Liver (tissue), 3 donors: ENCODE results near the gene LGALS7B.

Source experiments
- CTCF ChIP-seq: fragments of 150-350 bp; IDR thresholded peaks from 2 replicates; pipeline ENCODE4 v1.5.1; 2017; ENCODE audit warnings: improper control_type of control experiment, low read depth, low read length; ENCODE audit not compliant: missing input control
- EGR1 ChIP-seq, 2 donors: IDR thresholded peaks; 2 replicates each; pipeline ENCODE4 v1.6.1; 2016 to 2018; ENCODE audit warnings: antibody characterized with exemption in 2 of 2, low read depth in 2 of 2
- GABPA ChIP-seq, 2 donors: IDR thresholded peaks in 1 of 2; conservative IDR thresholded peaks in 1 of 2; 2 replicates each; pipeline ENCODE4 v1.6.1; 2016; ENCODE audit warnings: antibody characterized with exemption in 2 of 2, mild to moderate bottlenecking in 1 of 2, moderate library complexity in 1 of 2
- HNF4A ChIP-seq, 2 donors: conservative IDR thresholded peaks; 2 replicates each; pipeline ENCODE4 v1.6.1; 2016; ENCODE audit warnings: antibody characterized with exemption in 2 of 2, mild to moderate bottlenecking in 2 of 2
- JUND ChIP-seq, 2 donors: IDR thresholded peaks; 2 replicates each; pipeline ENCODE4 v1.6.1; 2016; ENCODE audit warnings: antibody characterized with exemption in 2 of 2
- RAD21 ChIP-seq, 2 donors: IDR thresholded peaks; 2 replicates each; pipeline ENCODE4 v1.6.1; 2016; ENCODE audit warnings: antibody characterized with exemption in 2 of 2, mild to moderate bottlenecking in 2 of 2
- RXRA ChIP-seq, 2 donors: IDR thresholded peaks; 2 replicates each; pipeline ENCODE4 v1.6.1; 2017 to 2018; ENCODE audit warnings: antibody characterized with exemption in 2 of 2, mild to moderate bottlenecking in 1 of 2
- SP1 ChIP-seq: IDR thresholded peaks from 2 replicates; pipeline ENCODE4 v1.6.1; 2018; ENCODE audit warnings: antibody characterized with exemption, mild to moderate bottlenecking
- TAF1 ChIP-seq: conservative IDR thresholded peaks from 2 replicates; pipeline ENCODE4 v1.6.1; 2016; ENCODE audit warnings: antibody characterized with exemption, mild to moderate bottlenecking
- YY1 ChIP-seq: IDR thresholded peaks from 2 replicates; pipeline ENCODE4 v1.6.1; 2016; ENCODE audit warnings: antibody characterized with exemption, mild to moderate bottlenecking
- TF ChIP-seq, protein P1 (sequence below): IDR thresholded peaks from 2 replicates; pipeline ENCODE4 v1.6.1; 2016; ENCODE audit warnings: antibody characterized with exemption
- TF ChIP-seq, protein P2 (sequence below): IDR thresholded peaks from 2 replicates; pipeline ENCODE4 v1.6.1; 2016; ENCODE audit warnings: antibody characterized with exemption, mild to moderate bottlenecking
- donor health status: healthy.
- donor health status: healthy.

DNA sequence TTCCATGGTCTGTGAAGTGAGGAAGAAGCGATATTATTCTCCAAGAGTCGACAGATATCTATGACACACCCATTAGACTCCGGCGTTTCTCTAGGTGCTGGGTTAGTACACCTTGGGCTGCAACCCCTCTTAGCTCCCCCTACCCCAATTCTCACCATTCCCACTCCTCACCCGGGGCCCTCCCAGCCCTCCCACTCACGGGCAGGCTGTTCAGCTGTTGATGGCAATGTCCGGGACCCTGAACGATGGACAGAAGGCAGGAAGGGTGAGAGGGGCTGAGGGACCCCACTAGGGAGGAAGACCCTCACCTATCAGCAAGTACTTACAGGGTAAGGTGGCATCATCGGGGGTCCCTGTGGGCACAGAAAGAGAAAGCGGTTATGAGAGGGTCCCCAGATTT is 14.5 kb downstream of the LGALS7B start:
- no peak for TF ChIP-seq RAD21 (IDR thresholded peaks at IDR 0.05)
- TF ChIP-seq YY1: no peak
- TF ChIP-seq CTCF: no peak
- no peak for TF ChIP-seq GABPA (IDR thresholded peaks at IDR 0.05 in 1 of 2, conservative IDR thresholded peaks at IDR 0.05 in 1 of 2)
- no peak for TF ChIP-seq SP1
- TF ChIP-seq JUND (IDR thresholded peaks at IDR 0.05): no peak
- no peak for TF ChIP-seq EGR1 (IDR thresholded peaks at IDR 0.05; ENCODE audit: low read depth in 2 of 2)
- TF ChIP-seq, protein P1, sequence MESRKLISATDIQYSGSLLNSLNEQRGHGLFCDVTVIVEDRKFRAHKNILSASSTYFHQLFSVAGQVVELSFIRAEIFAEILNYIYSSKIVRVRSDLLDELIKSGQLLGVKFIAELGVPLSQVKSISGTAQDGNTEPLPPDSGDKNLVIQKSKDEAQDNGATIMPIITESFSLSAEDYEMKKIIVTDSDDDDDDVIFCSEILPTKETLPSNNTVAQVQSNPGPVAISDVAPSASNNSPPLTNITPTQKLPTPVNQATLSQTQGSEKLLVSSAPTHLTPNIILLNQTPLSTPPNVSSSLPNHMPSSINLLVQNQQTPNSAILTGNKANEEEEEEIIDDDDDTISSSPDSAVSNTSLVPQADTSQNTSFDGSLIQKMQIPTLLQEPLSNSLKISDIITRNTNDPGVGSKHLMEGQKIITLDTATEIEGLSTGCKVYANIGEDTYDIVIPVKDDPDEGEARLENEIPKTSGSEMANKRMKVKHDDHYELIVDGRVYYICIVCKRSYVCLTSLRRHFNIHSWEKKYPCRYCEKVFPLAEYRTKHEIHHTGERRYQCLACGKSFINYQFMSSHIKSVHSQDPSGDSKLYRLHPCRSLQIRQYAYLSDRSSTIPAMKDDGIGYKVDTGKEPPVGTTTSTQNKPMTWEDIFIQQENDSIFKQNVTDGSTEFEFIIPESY: no peak
- no peak for TF ChIP-seq RXRA (IDR thresholded peaks at IDR 0.05)
- TF ChIP-seq, protein P2, sequence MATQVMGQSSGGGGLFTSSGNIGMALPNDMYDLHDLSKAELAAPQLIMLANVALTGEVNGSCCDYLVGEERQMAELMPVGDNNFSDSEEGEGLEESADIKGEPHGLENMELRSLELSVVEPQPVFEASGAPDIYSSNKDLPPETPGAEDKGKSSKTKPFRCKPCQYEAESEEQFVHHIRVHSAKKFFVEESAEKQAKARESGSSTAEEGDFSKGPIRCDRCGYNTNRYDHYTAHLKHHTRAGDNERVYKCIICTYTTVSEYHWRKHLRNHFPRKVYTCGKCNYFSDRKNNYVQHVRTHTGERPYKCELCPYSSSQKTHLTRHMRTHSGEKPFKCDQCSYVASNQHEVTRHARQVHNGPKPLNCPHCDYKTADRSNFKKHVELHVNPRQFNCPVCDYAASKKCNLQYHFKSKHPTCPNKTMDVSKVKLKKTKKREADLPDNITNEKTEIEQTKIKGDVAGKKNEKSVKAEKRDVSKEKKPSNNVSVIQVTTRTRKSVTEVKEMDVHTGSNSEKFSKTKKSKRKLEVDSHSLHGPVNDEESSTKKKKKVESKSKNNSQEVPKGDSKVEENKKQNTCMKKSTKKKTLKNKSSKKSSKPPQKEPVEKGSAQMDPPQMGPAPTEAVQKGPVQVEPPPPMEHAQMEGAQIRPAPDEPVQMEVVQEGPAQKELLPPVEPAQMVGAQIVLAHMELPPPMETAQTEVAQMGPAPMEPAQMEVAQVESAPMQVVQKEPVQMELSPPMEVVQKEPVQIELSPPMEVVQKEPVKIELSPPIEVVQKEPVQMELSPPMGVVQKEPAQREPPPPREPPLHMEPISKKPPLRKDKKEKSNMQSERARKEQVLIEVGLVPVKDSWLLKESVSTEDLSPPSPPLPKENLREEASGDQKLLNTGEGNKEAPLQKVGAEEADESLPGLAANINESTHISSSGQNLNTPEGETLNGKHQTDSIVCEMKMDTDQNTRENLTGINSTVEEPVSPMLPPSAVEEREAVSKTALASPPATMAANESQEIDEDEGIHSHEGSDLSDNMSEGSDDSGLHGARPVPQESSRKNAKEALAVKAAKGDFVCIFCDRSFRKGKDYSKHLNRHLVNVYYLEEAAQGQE: no peak
- TF ChIP-seq HNF4A (conservative IDR thresholded peaks at IDR 0.05): no peak
- no peak for TF ChIP-seq TAF1
